ENCODE results near the gene CEACAM1. TPM values are rescaled to one million over a fixed set of nuclear protein-coding genes. Genes with fewer than 3 reads are reported as not detected.

CEACAM1 gene
- total RNA-seq: 10 to 100 TPM; 27.4 to 64.6 (median 45.7) TPM
- long read RNA-seq, partial matches to known transcripts: 1 of 2 reads
- long read RNA-seq, other reads (novel, unspliced or antisense): 0 of 2 reads

DNA sequence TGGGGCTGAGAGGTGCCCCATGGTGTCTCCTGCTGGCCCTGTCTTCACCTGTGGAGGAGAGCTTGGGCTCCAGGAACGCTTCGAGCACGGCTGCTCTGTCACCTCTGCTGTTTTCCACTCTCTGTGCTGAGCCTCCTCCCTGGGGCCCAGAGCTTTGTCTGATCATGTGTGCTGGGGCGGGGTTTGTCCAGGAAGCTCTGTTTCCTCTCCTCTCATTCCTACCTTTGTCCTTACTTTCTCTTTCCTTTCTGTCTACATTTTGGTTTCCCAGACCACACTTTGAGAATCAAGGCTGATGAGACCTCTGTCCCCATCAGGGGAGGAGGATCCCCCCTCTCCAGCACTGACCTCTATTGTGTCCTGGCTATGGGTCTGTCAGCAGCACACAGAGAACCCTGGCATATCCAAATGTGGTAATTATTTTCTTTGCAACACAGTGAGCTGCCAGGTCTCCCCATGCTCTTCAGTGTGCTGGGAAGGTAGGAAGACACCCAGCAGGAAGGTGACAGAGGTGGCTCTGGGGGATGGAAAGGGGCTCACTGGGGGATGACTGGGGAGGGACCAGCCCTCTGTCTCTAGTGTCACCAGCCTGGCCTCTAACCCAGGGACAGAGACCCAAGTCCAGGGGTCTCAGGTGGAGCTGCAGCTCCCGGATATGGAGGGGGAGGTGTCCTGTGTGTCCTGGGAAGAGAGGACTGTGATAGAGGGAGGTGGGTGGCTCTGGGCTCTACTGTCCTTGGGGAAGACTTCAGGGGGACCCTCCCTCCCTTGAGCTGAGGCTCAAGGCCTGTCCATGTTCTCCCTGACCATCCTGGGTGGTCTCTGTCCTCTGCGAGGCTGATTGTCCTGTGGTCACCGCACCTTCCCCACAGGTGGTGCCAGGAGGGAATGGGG lies at the start of gene CEACAM1:
CEACAM1 (minus strand) TSS at position 128 of the 894 bp plus-strand sequence; CDS start at position 21, 107 bp downstream.
- intact Hi-C loops (cut with DNase I): loop anchor here in 1 of 2 donors (5.0 kb wide), 1 partner anchor 76 kb away; no protein-coding TSS in a partner anchor
- Histone ChIP-seq H3K9me3 (no peaks in the 10 kb centered on the region), H3K4me1 (peaks cover 0 to 32% (median 4%) of the 10 kb centered on the region in 4 donors), H3K27ac (peak within 1 kb of the TSS; percentile 88 to 93 (median 90)), H3K27me3 (no peaks in the 10 kb centered on the region), H3K36me3 (no peaks in the 10 kb centered on the region), H3K4me3 (peak within 1 kb of the TSS; percentile 41 to 58 (median 46))
- peak; percentile 90 to 93 (median 92) for ATAC-seq
- TF ChIP-seq, protein P1, sequence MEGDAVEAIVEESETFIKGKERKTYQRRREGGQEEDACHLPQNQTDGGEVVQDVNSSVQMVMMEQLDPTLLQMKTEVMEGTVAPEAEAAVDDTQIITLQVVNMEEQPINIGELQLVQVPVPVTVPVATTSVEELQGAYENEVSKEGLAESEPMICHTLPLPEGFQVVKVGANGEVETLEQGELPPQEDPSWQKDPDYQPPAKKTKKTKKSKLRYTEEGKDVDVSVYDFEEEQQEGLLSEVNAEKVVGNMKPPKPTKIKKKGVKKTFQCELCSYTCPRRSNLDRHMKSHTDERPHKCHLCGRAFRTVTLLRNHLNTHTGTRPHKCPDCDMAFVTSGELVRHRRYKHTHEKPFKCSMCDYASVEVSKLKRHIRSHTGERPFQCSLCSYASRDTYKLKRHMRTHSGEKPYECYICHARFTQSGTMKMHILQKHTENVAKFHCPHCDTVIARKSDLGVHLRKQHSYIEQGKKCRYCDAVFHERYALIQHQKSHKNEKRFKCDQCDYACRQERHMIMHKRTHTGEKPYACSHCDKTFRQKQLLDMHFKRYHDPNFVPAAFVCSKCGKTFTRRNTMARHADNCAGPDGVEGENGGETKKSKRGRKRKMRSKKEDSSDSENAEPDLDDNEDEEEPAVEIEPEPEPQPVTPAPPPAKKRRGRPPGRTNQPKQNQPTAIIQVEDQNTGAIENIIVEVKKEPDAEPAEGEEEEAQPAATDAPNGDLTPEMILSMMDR (IDR thresholded peaks at IDR 0.05): no peak
- TF ChIP-seq POLR2A (IDR thresholded peaks at IDR 0.05): peak; percentile 95
- WGBS (ENCODE audit: insufficient coverage, low coverage, low lambda C conversion rate, missing lambda C conversion rate): 4% methylated on average over 4 of the region's 7 CpGs
- DNase-seq: peak; percentile 85 to 89 (median 86)

DNA sequence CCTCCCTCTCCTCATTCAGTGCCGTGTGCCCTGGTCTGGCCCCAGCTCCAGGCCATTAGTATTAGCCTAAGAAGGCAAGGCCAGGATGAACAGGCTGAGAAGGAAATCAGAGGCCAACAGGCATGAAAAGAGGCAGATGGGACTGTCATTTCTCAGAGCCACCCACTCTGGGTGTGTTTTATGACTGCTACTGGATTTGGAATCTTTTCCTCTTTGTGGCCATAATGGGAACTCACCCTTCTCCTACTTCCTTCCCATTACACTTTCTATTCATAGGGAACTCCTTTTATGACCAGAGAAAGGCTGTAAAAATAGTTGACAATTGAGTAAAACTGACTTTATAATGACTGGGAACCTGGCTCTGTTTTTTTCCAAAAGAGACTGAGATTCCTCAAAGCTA lies 48.7 kb upstream of the CEACAM1 start:
- ATAC-seq (no peak), DNase-seq (no peak)
- no peaks in the 10 kb centered on the region for H3K9me3 ChIP-seq
- H3K27me3 ChIP-seq: no peaks in the 10 kb centered on the region
- no peaks in the 10 kb centered on the region for H3K4me1 ChIP-seq
- H3K4me3 ChIP-seq: no peak overlapping the region
- H3K36me3 ChIP-seq: no peaks in the 10 kb centered on the region
- TF ChIP-seq, protein P1 (IDR thresholded peaks at IDR 0.05): no peak
- no peak for TF ChIP-seq POLR2A (IDR thresholded peaks at IDR 0.05)
- no peak overlapping the region for H3K27ac ChIP-seq
- WGBS (ENCODE audit: insufficient coverage, low coverage, low lambda C conversion rate, missing lambda C conversion rate): no CpG with 5 or more reads among the region's 1 CpG
- intact Hi-C loops (cut with DNase I): no loop called here

DNA sequence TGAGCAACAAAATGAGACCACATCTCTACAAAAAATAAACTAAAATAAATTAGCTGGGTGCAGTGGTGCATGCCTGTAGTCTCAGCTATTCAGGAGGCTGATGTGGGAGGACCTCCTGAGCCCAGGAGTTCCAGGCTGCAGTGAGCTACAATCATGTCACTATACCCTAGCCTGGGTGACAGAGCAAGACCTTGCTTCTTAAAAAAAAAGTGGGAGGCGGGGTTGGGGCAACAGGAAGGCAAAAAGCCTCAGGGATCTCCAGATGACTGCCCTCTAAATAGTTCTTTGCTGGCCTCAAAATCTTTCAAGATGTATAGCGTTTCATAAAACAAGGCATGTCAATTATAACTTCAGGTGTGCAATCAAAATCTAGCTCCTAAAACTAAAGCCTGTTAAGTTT lies 48.0 kb upstream of the CEACAM1 start:
- Histone ChIP-seq H3K27ac (no peak overlapping the region), H3K4me1 (no peaks in the 10 kb centered on the region), H3K36me3 (no peaks in the 10 kb centered on the region), H3K9me3 (no peaks in the 10 kb centered on the region), H3K4me3 (no peak overlapping the region), H3K27me3 (no peaks in the 10 kb centered on the region)
- DNase-seq: no peak
- ATAC-seq: no peak
- WGBS (ENCODE audit: insufficient coverage, low coverage, low lambda C conversion rate, missing lambda C conversion rate): 28% methylated on average over 2 of the region's 2 CpGs
- TF ChIP-seq, protein P1 (IDR thresholded peaks at IDR 0.05): no peak
- no peak for TF ChIP-seq POLR2A (IDR thresholded peaks at IDR 0.05)
- intact Hi-C loops (cut with DNase I): no loop called here

DNA sequence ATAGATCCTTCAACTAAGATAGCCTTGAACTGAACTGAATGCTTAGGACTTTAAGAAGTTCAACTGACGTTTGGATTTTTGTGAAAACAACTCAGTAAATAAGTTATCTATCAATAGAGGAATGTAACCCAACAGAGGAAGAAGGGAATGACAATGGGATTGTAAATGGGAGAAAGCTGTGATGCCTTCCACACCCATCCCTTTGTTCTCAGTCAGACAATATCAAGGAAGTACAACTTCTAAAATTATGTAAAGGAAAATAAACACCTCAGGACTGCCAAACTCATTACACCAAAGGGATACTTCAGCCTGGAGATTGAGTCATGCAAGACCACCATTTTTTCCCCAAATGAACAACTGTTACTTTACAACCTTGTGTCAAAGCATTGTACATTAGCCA lies 45.4 kb upstream of the CEACAM1 start:
- H3K4me3 ChIP-seq: no peak overlapping the region
- H3K36me3 ChIP-seq: no peaks in the 10 kb centered on the region
- H3K27me3 ChIP-seq: no peaks in the 10 kb centered on the region
- no peak overlapping the region for H3K27ac ChIP-seq
- H3K4me1 ChIP-seq: no peaks in the 10 kb centered on the region
- DNase-seq (no peak), ATAC-seq (no peak)
- intact Hi-C loops (cut with DNase I): no loop called here
- no peaks in the 10 kb centered on the region for H3K9me3 ChIP-seq
- TF ChIP-seq POLR2A (IDR thresholded peaks at IDR 0.05): no peak
- TF ChIP-seq, protein P1 (IDR thresholded peaks at IDR 0.05): no peak
- 31% methylated on average over 1 of the region's 1 CpG for WGBS (ENCODE audit: insufficient coverage, low coverage, low lambda C conversion rate, missing lambda C conversion rate)

All from right lobe of liver (tissue), 6 donors.